ENCODE measurements around the gene WDR82. TPM values are rescaled to one million over a fixed set of nuclear protein-coding genes. Genes with fewer than 3 reads are reported as not detected.
A peak's percentile ranks its signal among the peaks of the same experiment; 100 is the strongest.

WDR82 gene
- total and polyA plus RNA-seq, 2 of the 4 experiments (the other 2 are of a cell fraction), result 38.1 to 68.1 TPM

GRCh38 chr3:52313774-52314188 lies 35.3 kb upstream of the WDR82 start:
- intact Hi-C loops (cut with micrococcal nuclease) (no loop called here), in situ Hi-C loops (cut with MboI; ENCODE audit: low sequenced_read_pairs) (no loop called here), dilution Hi-C loops (cut with HindIII; ENCODE audit: low sequenced_read_pairs, unreplicated experiment) (no loop called here)
- ChIA-PET CTCF (no interaction called here), POLR2A (ENCODE audit: unreplicated experiment) (no interaction called here)
- Histone ChIP-seq H3K9me3 (ENCODE audit: control insufficient read depth, insufficient read depth, low read length) (no peaks in the 10 kb centered on the region), H3K4me3 (ENCODE audit: insufficient read depth, low read depth, low read length) (no peak overlapping the region), H2BK5ac (ENCODE audit: low read depth, low read length, poor library complexity, severe bottlenecking) (no peak overlapping the region), H3K79me1 (ENCODE audit: low read depth in 1 of 2, low read length in 2 of 2) (no peaks in the 10 kb centered on the region; a peak in 1 of 4 replicates), H3K4ac (ENCODE audit: low read depth, low read length) (peak overlapping the region; percentile 65; the same call in 1 of the 2 replicates), H3K4me1 (ENCODE audit: control insufficient read depth, insufficient read depth, low read length) (peaks cover 12% of the 10 kb centered on the region), H3K27me3 (ENCODE audit: control insufficient read depth, insufficient read depth, low read length) (no peaks in the 10 kb centered on the region), H2AK9ac (replicated peaks; ENCODE audit: low read depth, low read length, poor library complexity) (no peak overlapping the region), H4K8ac (ENCODE audit: low read depth in 2 of 2, low read length in 2 of 2) (peak overlapping the region in 1 of 2 experiments; percentile 52; a peak in 1 of 4 replicates), H4K91ac (ENCODE audit: insufficient read depth, low read depth, low read length) (no peak overlapping the region), H3K14ac (replicated peaks; ENCODE audit: low read depth, low read length) (peak overlapping the region; percentile 58; the same call in 1 of the 2 replicates), H2BK15ac (ENCODE audit: low read depth, low read length) (no peak overlapping the region; the same call in 2 of the 3 replicates), H3K4me2 (ENCODE audit: low read depth, low read length) (no peak overlapping the region), H3K18ac (ENCODE audit: low read depth, low read length) (no peak overlapping the region), H3K9ac (ENCODE audit: low read depth, low read length) (no peak overlapping the region; the same call in 1 of the 2 replicates), H3K27ac (ENCODE audit: insufficient read depth, low read length) (no peak overlapping the region), H3K56ac (ENCODE audit: extremely low read depth, insufficient read depth, low read length) (no peak overlapping the region), H3K36me3 (ENCODE audit: control insufficient read depth, insufficient read depth, low read length) (peaks cover 3% of the 10 kb centered on the region; the same call in 1 of the 2 replicates), H4K5ac (ENCODE audit: low read depth, low read length) (peak overlapping the region; percentile 42; the same call in 1 of the 2 replicates), H3K9me1 (ENCODE audit: insufficient read depth, low read length) (peaks cover 12% of the 10 kb centered on the region), H3K23ac (ENCODE audit: low read depth, low read length) (no peak overlapping the region), H2AFZ (replicated peaks; ENCODE audit: low read length, poor library complexity) (peak overlapping the region; percentile 19), H4K20me1 (ENCODE audit: insufficient read depth, low read length) (no peaks in the 10 kb centered on the region), H2AK5ac (ENCODE audit: low read depth, low read length) (peak overlapping the region; percentile 69; the same call in 1 of the 2 replicates), H2BK120ac (ENCODE audit: low read depth, low read length) (no peak overlapping the region), H2BK20ac (ENCODE audit: low read depth, low read length) (no peak overlapping the region)
- no TSS peak for BruUV-seq (replicated peaks)
- no CpG with 5 or more reads among the region's 4 CpGs for WGBS, 2 experiments (ENCODE audit: extremely low coverage in 2 of 2, insufficient read length in 1 of 2)
- DNase-seq (peak; percentile 47), ATAC-seq (ENCODE audit: low read depth) (peak; percentile 42)
- TF ChIP-seq FOS (IDR thresholded peaks at IDR 0.05; ENCODE audit: low read depth, low read length), result peak; percentile 65; the same call in 1 of the 2 replicates
- no peak for TF ChIP-seq BHLHE40 (IDR thresholded peaks at IDR 0.05; ENCODE audit: low read depth, low read length)

Measured in IMR-90 (cell line).